Activated CD4-positive, CD25-positive, alpha-beta regulatory T cell treated with anti-CD3 and anti-CD28 coated beads, Interleukin-2, amount 50 U/mL, for 24 hours (primary cell): ENCODE measurements around the gene SLC17A1.

Experiments
- ATAC-seq, 2 donors: fragments of 150-1000 bp; cut with Tn5 transposase; one replicate each; pipeline ENCODE4 v1.10.0; 2021; ENCODE audit warnings: mild to moderate bottlenecking in 1 of 2, moderate library complexity in 1 of 2

SLC17A1 gene

GRCh38 chr6:25831532-25832306 is at the start of gene SLC17A1:
SLC17A1 (minus strand) TSS chr6:25832052; CDS start chr6:25830557, 1,495 bp downstream.
- ATAC-seq, result no peak

- no peak for ATAC-seq
Observed at GRCh38 chr6:25880601-25881000, 48.7 kb upstream of the SLC17A1 start.

GRCh38 chr6:25878721-25879322 is 47.0 kb upstream of the SLC17A1 start:
- ATAC-seq, result no peak

GRCh38 chr6:25875926-25876602 is 44.2 kb upstream of the SLC17A1 start:
- ATAC-seq, result no peak

GRCh38 chr6:25875563-25875905 is 43.7 kb upstream of the SLC17A1 start:
- ATAC-seq, result no peak

GRCh38 chr6:25874822-25875562 is 43.1 kb upstream of the SLC17A1 start:
- ATAC-seq, result no peak

GRCh38 chr6:25874118-25874517 is 42.3 kb upstream of the SLC17A1 start, which contains the start of gene SLC17A3:
SLC17A3 (minus strand) TSS chr6:25874243; CDS start chr6:25868387, 5,856 bp downstream.
- no peak for ATAC-seq

- ATAC-seq, result no peak
Observed at GRCh38 chr6:25872814-25873213, 41.0 kb upstream of the SLC17A1 start.

- ATAC-seq, result no peak
Observed at GRCh38 chr6:25869840-25870239, 38.0 kb upstream of the SLC17A1 start.

- ATAC-seq, result peak in 1 of 2 donors; percentile 27
Observed at GRCh38 chr6:25868436-25869183, 36.8 kb upstream of the SLC17A1 start.

GRCh38 chr6:25866011-25866410 is 34.2 kb upstream of the SLC17A1 start:
- no peak for ATAC-seq

GRCh38 chr6:25863360-25863759 is 31.5 kb upstream of the SLC17A1 start:
- ATAC-seq, result no peak

- ATAC-seq, result no peak
Observed at GRCh38 chr6:25862199-25862598, 30.3 kb upstream of the SLC17A1 start.

GRCh38 chr6:25852756-25853155 is 20.9 kb upstream of the SLC17A1 start:
- no peak for ATAC-seq

- ATAC-seq, result no peak
Observed at GRCh38 chr6:25851961-25852360, 20.1 kb upstream of the SLC17A1 start.

GRCh38 chr6:25844518-25844917 is 12.7 kb upstream of the SLC17A1 start:
- no peak for ATAC-seq

- ATAC-seq, result peak in 1 of 2 donors; percentile 43
Observed at GRCh38 chr6:25842526-25842925, 10.7 kb upstream of the SLC17A1 start.

- ATAC-seq, result no peak
Observed at GRCh38 chr6:25835442-25836283, 3.8 kb upstream of the SLC17A1 start.

GRCh38 chr6:25834950-25835349 is 3.1 kb upstream of the SLC17A1 start:
- no peak for ATAC-seq

- ATAC-seq, result no peak
Observed at GRCh38 chr6:25833136-25833535, 1.3 kb upstream of the SLC17A1 start.

- ATAC-seq, result no peak
Observed at GRCh38 chr6:25832670-25833069, 818 bp upstream of the SLC17A1 start.
